ENCODE data around the gene CFAP77.

Gene CFAP77

GRCh38 chr9:132575811-132576210 is 165.8 kb downstream of the CFAP77 start:
- in situ Hi-C loops (cut with MboI; ENCODE audit: low sequenced_read_pairs, unreplicated experiment): loop anchor here (10.0 kb wide), 1 partner anchor 161 kb away; the partner anchor contains the start of gene CFAP77
- no peak for DNase-seq (ENCODE audit: low spot score)
- TF ChIP-seq CTCF (IDR thresholded peaks at IDR 0.05; ENCODE audit: borderline replicate concordance, control extremely low read depth, extremely low read depth, insufficient read depth, missing control alignments): no peak

GRCh38 chr9:132577119-132577518 is 167.1 kb downstream of the CFAP77 start:
- TF ChIP-seq CTCF (IDR thresholded peaks at IDR 0.05; ENCODE audit: borderline replicate concordance, control extremely low read depth, extremely low read depth, insufficient read depth, missing control alignments): no peak
- in situ Hi-C loops (cut with MboI; ENCODE audit: low sequenced_read_pairs, unreplicated experiment): loop anchor here (10.0 kb wide), 1 partner anchor 162 kb away; the partner anchor contains the start of gene CFAP77
- no peak for DNase-seq (ENCODE audit: low spot score)

- no peak for DNase-seq (ENCODE audit: low spot score)
- no peak for TF ChIP-seq CTCF (IDR thresholded peaks at IDR 0.05; ENCODE audit: borderline replicate concordance, control extremely low read depth, extremely low read depth, insufficient read depth, missing control alignments)
- in situ Hi-C loops (cut with MboI; ENCODE audit: low sequenced_read_pairs, unreplicated experiment): loop anchor here (10.0 kb wide), 1 partner anchor 164 kb away; the partner anchor contains the start of gene CFAP77
Observed at GRCh38 chr9:132578367-132578932, 168.4 kb downstream of the CFAP77 start.

- TF ChIP-seq CTCF (IDR thresholded peaks at IDR 0.05; ENCODE audit: borderline replicate concordance, control extremely low read depth, extremely low read depth, insufficient read depth, missing control alignments): no peak
- in situ Hi-C loops (cut with MboI; ENCODE audit: low sequenced_read_pairs, unreplicated experiment): loop anchor here (10.0 kb wide), 1 partner anchor 165 kb away; the partner anchor contains the start of gene CFAP77
Observed at GRCh38 chr9:132579427-132579798, 169.4 kb downstream of the CFAP77 start.

GRCh38 chr9:132582276-132582785 is 172.3 kb downstream of the CFAP77 start, which contains the start of gene BARHL1:
TSS of gene BARHL1 (plus strand) at chr9:132582606. CDS start at chr9:132582798, 192 bp downstream.
- TF ChIP-seq CTCF (IDR thresholded peaks at IDR 0.05; ENCODE audit: borderline replicate concordance, control extremely low read depth, extremely low read depth, insufficient read depth, missing control alignments): no peak
- in situ Hi-C loops (cut with MboI; ENCODE audit: low sequenced_read_pairs, unreplicated experiment): no loop called here
- DNase-seq (ENCODE audit: low spot score): no peak

More at GRCh38 chr9:132579427-132579798, 169.4 kb downstream of the CFAP77 start:
- no peak for DNase-seq (ENCODE audit: low spot score)

- in situ Hi-C loops (cut with MboI; ENCODE audit: low sequenced_read_pairs, unreplicated experiment): no loop called here
- DNase-seq (ENCODE audit: low spot score): no peak
- TF ChIP-seq CTCF (IDR thresholded peaks at IDR 0.05; ENCODE audit: borderline replicate concordance, control extremely low read depth, extremely low read depth, insufficient read depth, missing control alignments): no peak
Observed at GRCh38 chr9:132582786-132583583, 173.0 kb downstream of the CFAP77 start.
